Measurements from ENCODE around the gene RGSL1. TPM values are rescaled to one million over a fixed set of nuclear protein-coding genes. Genes with fewer than 3 reads are reported as not detected.
A peak's percentile ranks its signal among the peaks of the same experiment; 100 is the strongest.

The RGSL1 gene
- total RNA-seq, 1 donor from 2014 or later: not detected

GRCh38 chr1:182600036-182600713, 150.2 kb downstream of the RGSL1 start:
- peaks cover 4% of the 10 kb centered on the region for H3K27me3 Mint-ChIP-seq (ENCODE audit: unreplicated experiment)
- no peaks in the 10 kb centered on the region for H3K9me3 Mint-ChIP-seq (ENCODE audit: unreplicated experiment)
- H3K4me3 Mint-ChIP-seq (ENCODE audit: unreplicated experiment): peak overlapping the region; percentile 1
- peaks cover 9% of the 10 kb centered on the region for H3K4me1 Mint-ChIP-seq (ENCODE audit: low read depth, unreplicated experiment)
- no peaks in the 10 kb centered on the region for H3K36me3 Mint-ChIP-seq (ENCODE audit: unreplicated experiment)
- TF ChIP-seq, protein P1, sequence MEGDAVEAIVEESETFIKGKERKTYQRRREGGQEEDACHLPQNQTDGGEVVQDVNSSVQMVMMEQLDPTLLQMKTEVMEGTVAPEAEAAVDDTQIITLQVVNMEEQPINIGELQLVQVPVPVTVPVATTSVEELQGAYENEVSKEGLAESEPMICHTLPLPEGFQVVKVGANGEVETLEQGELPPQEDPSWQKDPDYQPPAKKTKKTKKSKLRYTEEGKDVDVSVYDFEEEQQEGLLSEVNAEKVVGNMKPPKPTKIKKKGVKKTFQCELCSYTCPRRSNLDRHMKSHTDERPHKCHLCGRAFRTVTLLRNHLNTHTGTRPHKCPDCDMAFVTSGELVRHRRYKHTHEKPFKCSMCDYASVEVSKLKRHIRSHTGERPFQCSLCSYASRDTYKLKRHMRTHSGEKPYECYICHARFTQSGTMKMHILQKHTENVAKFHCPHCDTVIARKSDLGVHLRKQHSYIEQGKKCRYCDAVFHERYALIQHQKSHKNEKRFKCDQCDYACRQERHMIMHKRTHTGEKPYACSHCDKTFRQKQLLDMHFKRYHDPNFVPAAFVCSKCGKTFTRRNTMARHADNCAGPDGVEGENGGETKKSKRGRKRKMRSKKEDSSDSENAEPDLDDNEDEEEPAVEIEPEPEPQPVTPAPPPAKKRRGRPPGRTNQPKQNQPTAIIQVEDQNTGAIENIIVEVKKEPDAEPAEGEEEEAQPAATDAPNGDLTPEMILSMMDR (IDR thresholded peaks at IDR 0.05; ENCODE audit: partially characterized antibody, unreplicated experiment): no peak
- H3K27ac Mint-ChIP-seq (ENCODE audit: unreplicated experiment): no peak overlapping the region
- DNase-seq: no peak

DNA sequence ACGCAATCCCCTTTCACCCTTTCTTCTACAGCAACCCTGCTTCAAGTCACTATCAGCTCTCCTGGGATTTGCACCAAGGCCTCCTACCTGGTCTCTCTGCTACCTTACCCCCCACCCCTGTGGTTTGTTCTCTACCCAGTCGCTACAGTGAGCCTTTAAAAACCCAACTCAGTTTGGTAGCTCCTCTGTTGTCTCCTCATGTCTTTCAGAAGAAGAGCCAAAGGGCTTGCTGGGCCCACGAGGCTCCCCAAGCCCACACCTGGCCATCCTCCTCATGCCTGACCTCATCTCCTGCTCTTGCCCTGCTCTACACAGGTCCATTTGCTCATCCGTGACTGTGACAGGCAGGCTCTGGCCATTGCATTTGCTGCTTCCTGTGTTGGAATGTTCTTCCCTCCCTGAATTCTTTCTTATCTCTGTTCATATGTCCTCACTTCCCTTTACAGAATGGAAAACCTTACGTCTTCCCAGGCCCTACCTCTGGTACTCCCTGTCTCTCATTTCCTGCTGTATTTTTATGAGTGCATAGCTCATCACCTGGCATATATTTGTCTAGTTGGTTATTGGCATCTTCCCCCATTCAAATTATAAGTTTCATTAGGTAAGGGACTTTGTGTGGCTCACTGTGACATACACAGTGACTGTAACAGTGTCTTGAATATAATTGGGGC, 150.9 kb downstream of the RGSL1 start:
- no peaks in the 10 kb centered on the region for H3K36me3 Mint-ChIP-seq (ENCODE audit: unreplicated experiment)
- H3K27ac Mint-ChIP-seq (ENCODE audit: unreplicated experiment): no peak overlapping the region
- H3K4me1 Mint-ChIP-seq (ENCODE audit: low read depth, unreplicated experiment): peaks cover 9% of the 10 kb centered on the region
- DNase-seq: no peak
- no peak overlapping the region for H3K4me3 Mint-ChIP-seq (ENCODE audit: unreplicated experiment)
- H3K9me3 Mint-ChIP-seq (ENCODE audit: unreplicated experiment): no peaks in the 10 kb centered on the region
- TF ChIP-seq, protein P1 (IDR thresholded peaks at IDR 0.05; ENCODE audit: partially characterized antibody, unreplicated experiment): no peak
- H3K27me3 Mint-ChIP-seq (ENCODE audit: unreplicated experiment): peaks cover 4% of the 10 kb centered on the region

GRCh38 chr1:182601416-182601786, 151.5 kb downstream of the RGSL1 start:
- H3K4me3 Mint-ChIP-seq (ENCODE audit: unreplicated experiment): no peak overlapping the region

GRCh38 chr1:182601913-182602312, 152.0 kb downstream of the RGSL1 start:
- Mint-ChIP-seq H3K9me3 (ENCODE audit: unreplicated experiment) (no peaks in the 10 kb centered on the region), H3K4me3 (ENCODE audit: unreplicated experiment) (no peak overlapping the region), H3K36me3 (ENCODE audit: unreplicated experiment) (no peaks in the 10 kb centered on the region), H3K27me3 (ENCODE audit: unreplicated experiment) (peaks cover 4% of the 10 kb centered on the region), H3K27ac (ENCODE audit: unreplicated experiment) (no peak overlapping the region), H3K4me1 (ENCODE audit: low read depth, unreplicated experiment) (peaks cover 13% of the 10 kb centered on the region)
- DNase-seq: no peak
- TF ChIP-seq, protein P1 (IDR thresholded peaks at IDR 0.05; ENCODE audit: partially characterized antibody, unreplicated experiment): no peak

More at GRCh38 chr1:182601416-182601786, 151.5 kb downstream of the RGSL1 start:
- DNase-seq: peak; percentile 65
- Mint-ChIP-seq H3K36me3 (ENCODE audit: unreplicated experiment) (no peaks in the 10 kb centered on the region), H3K9me3 (ENCODE audit: unreplicated experiment) (no peaks in the 10 kb centered on the region), H3K27me3 (ENCODE audit: unreplicated experiment) (peaks cover 4% of the 10 kb centered on the region), H3K27ac (ENCODE audit: unreplicated experiment) (no peak overlapping the region), H3K4me1 (ENCODE audit: low read depth, unreplicated experiment) (peaks cover 9% of the 10 kb centered on the region)
- TF ChIP-seq, protein P1 (IDR thresholded peaks at IDR 0.05; ENCODE audit: partially characterized antibody, unreplicated experiment): peak; percentile 97
